Liver (tissue), 9 donors: ENCODE data around the gene NMNAT1. TPM values are rescaled to one million over a fixed set of nuclear protein-coding genes. Genes with fewer than 3 reads are reported as not detected.

ENCODE experiments used
- DNase-seq: peaks from one replicate; pipeline ENCODE4 v3.0.0-alpha.2; 2017; ENCODE audit warnings: low spot score
- H3K27ac ChIP-seq, 2 donors: one replicate each; pipeline ENCODE4 v1.7.0; 2013; ENCODE audit warnings: inconsistent platforms in 2 of 2, low read length in 2 of 2, control low read depth in 1 of 2, low read depth in 1 of 2, mild to moderate bottlenecking in 1 of 2
- H3K27me3 ChIP-seq, 4 donors: one replicate each; pipeline versions ENCODE4 v1.6.1 to v1.7.0; 2013; ENCODE audit warnings: low read length in 3 of 4, inconsistent platforms in 1 of 4, mild to moderate bottlenecking in 1 of 4, moderate library complexity in 1 of 4; ENCODE audit not compliant: control insufficient read depth in 4 of 4, insufficient read depth in 4 of 4
- H3K36me3 ChIP-seq, 4 donors: one replicate each; pipeline versions ENCODE4 v1.6.1 to v1.7.0; 2013; ENCODE audit warnings: low read length in 3 of 4, mild to moderate bottlenecking in 3 of 4, low read depth in 1 of 4, moderate library complexity in 1 of 4; ENCODE audit not compliant: control insufficient read depth in 4 of 4, insufficient read depth in 3 of 4
- H3K4me1 ChIP-seq, 4 donors: one replicate each; pipeline versions ENCODE4 v1.6.1 to v1.7.0; 2013; ENCODE audit warnings: low read length in 3 of 4, mild to moderate bottlenecking in 3 of 4, moderate library complexity in 1 of 4; ENCODE audit not compliant: control insufficient read depth in 4 of 4, insufficient read depth in 4 of 4
- H3K4me3 ChIP-seq, 3 donors: one replicate each; pipeline versions ENCODE4 v1.6.1 to v1.7.0; 2013; ENCODE audit warnings: low read length in 3 of 3, control low read depth in 1 of 3, low read depth in 1 of 3, mild to moderate bottlenecking in 1 of 3
- H3K9ac ChIP-seq, 2 donors: one replicate each; pipeline ENCODE4 v1.7.0; 2013; ENCODE audit warnings: low read length in 2 of 2, mild to moderate bottlenecking in 2 of 2, moderate library complexity in 2 of 2, control low read depth in 1 of 2, low read depth in 1 of 2
- H3K9me3 ChIP-seq, 4 donors: one replicate each; pipeline versions ENCODE4 v1.6.1 to v1.7.0; 2013; ENCODE audit warnings: low read length in 3 of 4; ENCODE audit not compliant: control insufficient read depth in 4 of 4
- ATF3 ChIP-seq: IDR thresholded peaks from 2 replicates; pipeline ENCODE4 v1.6.1; 2016; ENCODE audit warnings: antibody characterized with exemption
- CTCF ChIP-seq: fragments of 150-350 bp; IDR thresholded peaks from 2 replicates; pipeline ENCODE4 v1.5.1; 2017; ENCODE audit warnings: improper control_type of control experiment, low read depth, low read length; ENCODE audit not compliant: missing input control
- EGR1 ChIP-seq, 2 donors: IDR thresholded peaks; 2 replicates each; pipeline ENCODE4 v1.6.1; 2016 to 2018; ENCODE audit warnings: antibody characterized with exemption in 2 of 2, low read depth in 2 of 2
- FOXA1 ChIP-seq: IDR thresholded peaks from 2 replicates; pipeline ENCODE4 v1.6.1; 2016; ENCODE audit warnings: antibody characterized with exemption
- FOXA2 ChIP-seq: IDR thresholded peaks from 2 replicates; pipeline ENCODE4 v1.6.1; 2016; ENCODE audit warnings: antibody characterized with exemption
- GABPA ChIP-seq, 2 donors: IDR thresholded peaks in 1 of 2; conservative IDR thresholded peaks in 1 of 2; 2 replicates each; pipeline ENCODE4 v1.6.1; 2016; ENCODE audit warnings: antibody characterized with exemption in 2 of 2, mild to moderate bottlenecking in 1 of 2, moderate library complexity in 1 of 2
- HNF4A ChIP-seq, 2 donors: conservative IDR thresholded peaks; 2 replicates each; pipeline ENCODE4 v1.6.1; 2016; ENCODE audit warnings: antibody characterized with exemption in 2 of 2, mild to moderate bottlenecking in 2 of 2
- HNF4G ChIP-seq: IDR thresholded peaks from 2 replicates; pipeline ENCODE4 v1.6.1; 2016; ENCODE audit warnings: antibody characterized with exemption
- JUND ChIP-seq, 2 donors: IDR thresholded peaks; 2 replicates each; pipeline ENCODE4 v1.6.1; 2016; ENCODE audit warnings: antibody characterized with exemption in 2 of 2
- MAX ChIP-seq: IDR thresholded peaks from 2 replicates; pipeline ENCODE4 v1.6.1; 2016; ENCODE audit warnings: antibody characterized with exemption
- NR2F2 ChIP-seq: IDR thresholded peaks from 2 replicates; pipeline ENCODE4 v1.6.1; 2016; ENCODE audit warnings: antibody characterized with exemption
- RAD21 ChIP-seq, 2 donors: IDR thresholded peaks; 2 replicates each; pipeline ENCODE4 v1.6.1; 2016; ENCODE audit warnings: antibody characterized with exemption in 2 of 2, mild to moderate bottlenecking in 2 of 2
- REST ChIP-seq: IDR thresholded peaks from 2 replicates; pipeline ENCODE4 v1.6.1; 2016; ENCODE audit warnings: antibody characterized with exemption, mild to moderate bottlenecking
- RXRA ChIP-seq, 2 donors: IDR thresholded peaks; 2 replicates each; pipeline ENCODE4 v1.6.1; 2017 to 2018; ENCODE audit warnings: antibody characterized with exemption in 2 of 2, mild to moderate bottlenecking in 1 of 2
- SP1 ChIP-seq: IDR thresholded peaks from 2 replicates; pipeline ENCODE4 v1.6.1; 2018; ENCODE audit warnings: antibody characterized with exemption, mild to moderate bottlenecking
- TAF1 ChIP-seq: conservative IDR thresholded peaks from 2 replicates; pipeline ENCODE4 v1.6.1; 2016; ENCODE audit warnings: antibody characterized with exemption, mild to moderate bottlenecking
- YY1 ChIP-seq: IDR thresholded peaks from 2 replicates; pipeline ENCODE4 v1.6.1; 2016; ENCODE audit warnings: antibody characterized with exemption, mild to moderate bottlenecking
- ZBTB33 ChIP-seq: IDR thresholded peaks from 2 replicates; pipeline ENCODE4 v1.6.1; 2016; ENCODE audit warnings: antibody characterized with exemption
- WGBS: extraction: QIAGEN DNeasy Blood & Tissue Kit; methylation state at CpG from one replicate; pipeline ENCODE4 v1.1.7; 2013; 5-methylcytosine and 5-hydroxymethylcytosine counted together
- polyA plus RNA-seq, 2 donors: library from polyadenylated mRNA; stranded (reverse) in 1 of 2; unstranded in 1 of 2; fragments of 200-250 nt in 1 of 2; fragments of >200 nt in 1 of 2; fragmentation: Nextera tagmentation in 1 of 2; extraction: Ambion mirVana in 1 of 2; gene quantifications; one replicate each; pipeline versions ENCODE4 v1.2.1 to v1.2.3, GENCODE V29; 2013 to 2015
- total RNA-seq, 2 donors: library from RNA; depleted of rRNA; stranded (reverse); fragments of >200 nt; gene quantifications; one replicate each; pipeline ENCODE4 v1.2.3, GENCODE V29; 2014
- donor health status: healthy.
- donor health status: healthy.
- donor health status: healthy.
- donor health status: healthy.
- donor health status: healthy.

The NMNAT1 gene
- total and polyA plus RNA-seq, 4 donors: 5.2 to 7.4 (median 5.6) TPM

- H3K36me3 ChIP-seq: no peaks in the 10 kb centered on the region
- whole genome bisulfite sequencing: 91% methylated on average over 5 of the region's 5 CpGs
- H3K9ac ChIP-seq: no peak overlapping the region
- no peaks in the 10 kb centered on the region for H3K9me3 ChIP-seq
- no peak overlapping the region for H3K27ac ChIP-seq
- TF ChIP-seq NR2F2: no peak
- TF ChIP-seq FOXA2: no peak
- TF ChIP-seq REST: no peak
- TF ChIP-seq YY1: no peak
- no peak for TF ChIP-seq GABPA (IDR thresholded peaks at IDR 0.05 in 1 of 2, conservative IDR thresholded peaks at IDR 0.05 in 1 of 2)
- TF ChIP-seq RAD21 (IDR thresholded peaks at IDR 0.05): no peak
- no peak for TF ChIP-seq FOXA1
- TF ChIP-seq EGR1 (IDR thresholded peaks at IDR 0.05; ENCODE audit: low read depth in 2 of 2): no peak
- no peak for TF ChIP-seq ZBTB33
- no peak for TF ChIP-seq HNF4A (conservative IDR thresholded peaks at IDR 0.05)
- TF ChIP-seq MAX: no peak
- TF ChIP-seq TAF1: no peak
- TF ChIP-seq HNF4G: no peak
- TF ChIP-seq RXRA (IDR thresholded peaks at IDR 0.05): no peak
- TF ChIP-seq SP1: no peak
- TF ChIP-seq ATF3: no peak
- no peak for TF ChIP-seq JUND (IDR thresholded peaks at IDR 0.05)
- TF ChIP-seq CTCF: no peak
- H3K4me3 ChIP-seq: no peak overlapping the region
- no peaks in the 10 kb centered on the region for H3K27me3 ChIP-seq
- no peak for DNase-seq
- peaks cover 3 to 26% (median 14%) of the 10 kb centered on the region in 4 donors for H3K4me1 ChIP-seq
Measured at GRCh38 chr1:9907441-9907840, 35.8 kb upstream of the NMNAT1 start.
